ENCODE measurements around the gene CDYL2.

DNA sequence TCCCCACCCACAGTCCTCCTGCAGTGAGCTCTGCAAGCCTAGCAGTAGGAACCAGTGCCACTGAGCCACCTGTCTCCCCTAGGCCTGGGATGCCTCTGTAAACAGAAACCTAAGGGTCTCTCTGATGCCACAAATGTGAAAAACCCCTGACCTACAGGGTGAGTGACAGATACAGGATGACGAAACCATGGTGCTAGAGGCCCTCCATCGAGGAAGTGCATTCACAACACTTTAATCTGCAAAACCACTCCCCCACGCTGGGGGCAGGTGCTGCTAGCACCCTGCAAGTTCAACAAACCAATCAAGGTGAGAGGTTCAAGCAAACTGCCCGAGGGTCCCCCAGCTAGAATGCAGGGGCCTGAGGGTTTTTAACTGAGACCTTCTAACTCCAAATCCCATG is 59.5 kb downstream of the CDYL2 start:
- TF ChIP-seq CTCF (conservative IDR thresholded peaks at IDR 0.05; ENCODE audit: low read depth, low read length): no peak
- no peak for TF ChIP-seq EZH2 (IDR thresholded peaks at IDR 0.05; ENCODE audit: low read length, unreplicated experiment)
